Stimulated activated CD4-positive, alpha-beta T cell treated with anti-CD3 and anti-CD28 coated beads, Interleukin-4, amount 100 ng/mL, for 1 hour (primary cell): ENCODE measurements around the gene RANBP1.

Experiments used
- DNase-seq: peaks from one replicate; pipeline ENCODE4 v3.0.0-alpha.2; 2020

RANBP1 gene

GRCh38 chr22:20089226-20089976 lies 26.5 kb upstream of the RANBP1 start:
- DNase-seq = no peak

- DNase-seq = no peak
These were observed 25.8 kb upstream of the RANBP1 start for GRCh38 chr22:20089977-20090729.

GRCh38 chr22:20090730-20091240 lies 25.1 kb upstream of the RANBP1 start:
- no peak for DNase-seq

- no peak for DNase-seq
These were observed 24.0 kb upstream of the RANBP1 start for GRCh38 chr22:20091690-20092476.

- no peak for DNase-seq
These were observed 23.4 kb upstream of the RANBP1 start for GRCh38 chr22:20092477-20092854.

GRCh38 chr22:20093418-20094196 lies 22.3 kb upstream of the RANBP1 start:
- DNase-seq = no peak

- no peak for DNase-seq
These were observed 21.6 kb upstream of the RANBP1 start for GRCh38 chr22:20094197-20094807.

- DNase-seq = peak; percentile 38
These were observed 20.4 kb upstream of the RANBP1 start for GRCh38 chr22:20095521-20095920.

GRCh38 chr22:20096574-20097420 lies 19.1 kb upstream of the RANBP1 start:
- DNase-seq = no peak

- no peak for DNase-seq
These were observed 16.7 kb upstream of the RANBP1 start for GRCh38 chr22:20099099-20099711.

- no peak for DNase-seq
These were observed 14.3 kb upstream of the RANBP1 start for GRCh38 chr22:20101638-20102037.

GRCh38 chr22:20102203-20102780 lies 13.6 kb upstream of the RANBP1 start:
- DNase-seq = no peak

- DNase-seq = no peak
These were observed 10.3 kb upstream of the RANBP1 start for GRCh38 chr22:20105456-20106204.

- no peak for DNase-seq
These were observed 9.6 kb upstream of the RANBP1 start for GRCh38 chr22:20106205-20106848.

GRCh38 chr22:20106849-20107237 lies 9.1 kb upstream of the RANBP1 start:
- no peak for DNase-seq

GRCh38 chr22:20107471-20107901 lies 8.4 kb upstream of the RANBP1 start:
- DNase-seq = no peak

GRCh38 chr22:20107951-20108756 lies 7.8 kb upstream of the RANBP1 start:
- no peak for DNase-seq

- no peak for DNase-seq
These were observed 7.1 kb upstream of the RANBP1 start for GRCh38 chr22:20108757-20109230.
